ENCODE data around the gene FAM168A. TPM values are rescaled to one million over a fixed set of nuclear protein-coding genes. Genes with fewer than 3 reads are reported as not detected.
A peak's percentile ranks its signal among the peaks of the same experiment; 100 is the strongest.

Gene FAM168A
- total RNA-seq, 1 donor from 2014 or later = 19.2 TPM

DNA sequence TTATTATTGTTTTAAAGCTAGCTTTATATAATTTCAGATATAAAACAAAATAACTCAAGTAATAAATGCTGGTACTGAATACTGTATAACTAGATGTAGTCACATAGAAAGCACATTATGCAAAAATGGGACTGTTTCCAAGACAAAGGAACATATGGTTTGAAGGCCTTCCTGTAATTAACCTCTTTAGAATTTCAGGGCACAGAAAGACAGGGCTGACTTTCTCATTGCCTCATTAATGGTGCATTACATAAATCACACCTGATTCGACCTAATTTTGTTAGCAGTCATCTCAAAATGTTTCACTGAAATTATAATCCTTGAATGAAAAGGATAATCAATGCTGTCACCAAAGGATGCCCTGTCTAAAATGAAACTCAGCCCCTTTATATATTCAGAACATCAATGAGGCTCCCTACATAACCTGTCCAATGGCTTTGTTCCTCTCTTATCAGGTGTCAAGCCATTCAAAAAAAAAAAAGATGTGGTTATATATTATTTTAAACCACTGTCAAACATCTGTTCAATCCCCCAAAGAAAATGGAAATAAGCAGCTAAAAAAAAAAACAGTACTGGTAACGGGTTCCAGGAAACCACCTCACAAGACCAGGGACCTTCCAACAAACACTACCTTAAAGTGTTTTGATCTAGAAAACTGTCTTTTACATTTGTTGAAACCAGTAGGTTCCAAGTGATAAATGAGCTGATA lies 77.4 kb downstream of the FAM168A start:
- Mint-ChIP-seq H3K27me3 (ENCODE audit: low read depth) (no peaks in the 10 kb centered on the region), H3K4me1 (ENCODE audit: low read depth) (peaks cover 26% of the 10 kb centered on the region), H3K4me3 (ENCODE audit: low read depth) (no peak overlapping the region), H3K9me3 (peaks cover 8% of the 10 kb centered on the region), H3K27ac (peak overlapping the region; percentile 79), H3K36me3 (ENCODE audit: low read depth) (peaks cover 14% of the 10 kb centered on the region)
- intact Hi-C loops (cut with micrococcal nuclease) = loop anchor here (1.0 kb wide), 1 partner anchor 18 kb away; no protein-coding TSS in a partner anchor
- DNase-seq (ENCODE audit: low spot score) = no peak

DNA sequence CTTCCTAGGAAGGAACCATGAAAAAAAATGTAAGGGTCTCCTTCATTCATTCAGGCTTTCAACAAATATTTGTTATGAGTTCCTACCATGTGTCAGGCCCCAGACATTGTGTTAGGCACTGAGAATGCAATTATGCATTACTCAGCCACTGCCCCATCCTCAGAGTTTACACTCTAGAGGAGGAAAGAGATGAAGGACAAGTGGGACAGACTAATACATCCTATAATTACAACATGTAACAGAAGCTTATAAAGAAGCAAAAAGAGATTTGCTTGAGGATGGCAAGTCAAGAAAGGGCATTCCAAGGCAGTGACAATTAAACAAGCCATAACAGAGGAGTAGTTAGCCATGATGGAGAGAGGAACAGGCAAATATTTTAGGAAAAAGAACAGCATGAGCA lies 78.6 kb downstream of the FAM168A start:
- intact Hi-C loops (cut with micrococcal nuclease) = no loop called here
- H3K9me3 Mint-ChIP-seq = peaks cover 8% of the 10 kb centered on the region
- no peak for DNase-seq (ENCODE audit: low spot score)
- H3K27me3 Mint-ChIP-seq (ENCODE audit: low read depth) = no peaks in the 10 kb centered on the region
- peaks cover 14% of the 10 kb centered on the region for H3K36me3 Mint-ChIP-seq (ENCODE audit: low read depth)
- H3K4me1 Mint-ChIP-seq (ENCODE audit: low read depth) = peaks cover 26% of the 10 kb centered on the region
- H3K4me3 Mint-ChIP-seq (ENCODE audit: low read depth) = no peak overlapping the region
- no peak overlapping the region for H3K27ac Mint-ChIP-seq

DNA sequence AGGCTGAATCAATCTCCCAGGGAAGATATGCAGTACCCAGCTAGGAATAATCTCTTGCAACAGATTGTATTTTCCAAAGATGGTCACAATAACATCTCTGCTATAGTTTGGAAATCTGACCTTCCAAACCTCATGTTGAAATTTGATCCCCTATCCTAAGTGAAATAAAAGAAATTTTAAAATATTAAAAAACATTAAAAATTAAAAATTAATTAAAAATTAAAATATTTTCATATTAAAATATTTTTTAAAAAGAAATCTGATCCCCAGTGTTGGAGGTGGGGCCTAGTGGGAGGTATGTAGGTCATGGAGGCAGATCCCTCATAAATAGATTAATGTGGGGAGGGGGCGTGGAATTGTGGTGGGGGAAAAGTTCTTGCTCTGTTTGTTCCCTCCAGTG lies 79.7 kb downstream of the FAM168A start:
- H3K9me3 Mint-ChIP-seq = no peaks in the 10 kb centered on the region
- DNase-seq (ENCODE audit: low spot score) = no peak
- H3K27me3 Mint-ChIP-seq (ENCODE audit: low read depth) = no peaks in the 10 kb centered on the region
- H3K36me3 Mint-ChIP-seq (ENCODE audit: low read depth) = peaks cover 7% of the 10 kb centered on the region
- no peak overlapping the region for H3K4me3 Mint-ChIP-seq (ENCODE audit: low read depth)
- H3K4me1 Mint-ChIP-seq (ENCODE audit: low read depth) = peaks cover 26% of the 10 kb centered on the region
- intact Hi-C loops (cut with micrococcal nuclease) = no loop called here
- no peak overlapping the region for H3K27ac Mint-ChIP-seq

DNA sequence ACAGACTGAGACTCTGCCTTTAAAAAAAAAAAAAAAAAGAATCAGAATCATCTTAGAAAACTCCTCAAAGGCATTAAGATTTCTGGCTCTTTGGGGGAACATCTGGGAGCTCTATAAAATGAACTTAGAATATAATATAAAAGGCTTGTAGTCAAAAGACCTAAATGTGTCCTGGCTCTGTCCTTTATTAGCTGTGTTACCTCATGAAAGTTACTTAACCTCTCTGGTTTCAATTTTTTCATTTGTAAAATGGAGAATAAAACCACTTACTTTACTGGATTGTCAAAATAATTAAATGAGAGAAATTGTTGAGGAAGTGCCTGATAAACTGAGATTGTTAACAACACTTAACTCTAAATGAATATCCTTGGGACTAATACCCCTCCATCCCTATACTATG lies 81.8 kb downstream of the FAM168A start:
- H3K4me3 Mint-ChIP-seq (ENCODE audit: low read depth) = no peak overlapping the region
- H3K27ac Mint-ChIP-seq = no peak overlapping the region
- H3K36me3 Mint-ChIP-seq (ENCODE audit: low read depth) = no peaks in the 10 kb centered on the region
- no peaks in the 10 kb centered on the region for H3K9me3 Mint-ChIP-seq
- no peaks in the 10 kb centered on the region for H3K27me3 Mint-ChIP-seq (ENCODE audit: low read depth)
- intact Hi-C loops (cut with micrococcal nuclease) = no loop called here
- peaks cover 14% of the 10 kb centered on the region for H3K4me1 Mint-ChIP-seq (ENCODE audit: low read depth)
- no peak for DNase-seq (ENCODE audit: low spot score)

DNA sequence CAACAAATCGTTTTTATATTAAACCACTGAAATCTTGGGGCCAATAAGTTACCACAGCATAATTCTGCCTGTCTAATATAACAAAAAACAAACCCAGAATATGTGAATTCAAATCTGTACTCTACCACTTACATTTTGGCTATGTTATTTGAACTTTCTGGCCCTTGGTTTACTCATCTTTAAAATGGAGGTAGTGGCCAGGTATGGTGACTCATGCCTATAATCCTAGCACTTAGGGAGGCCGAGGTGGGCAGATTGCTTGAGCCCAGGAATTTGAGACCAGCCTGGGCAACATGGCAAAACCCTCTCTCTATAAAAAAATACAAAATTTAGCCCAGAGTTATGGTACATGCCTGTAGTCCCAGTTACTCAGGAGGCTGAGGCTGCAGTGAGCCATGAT lies 84.2 kb downstream of the FAM168A start:
- H3K4me1 Mint-ChIP-seq (ENCODE audit: low read depth) = no peaks in the 10 kb centered on the region
- H3K27ac Mint-ChIP-seq = no peak overlapping the region
- no peaks in the 10 kb centered on the region for H3K27me3 Mint-ChIP-seq (ENCODE audit: low read depth)
- H3K4me3 Mint-ChIP-seq (ENCODE audit: low read depth) = no peak overlapping the region
- no peaks in the 10 kb centered on the region for H3K9me3 Mint-ChIP-seq
- no peak for DNase-seq (ENCODE audit: low spot score)
- intact Hi-C loops (cut with micrococcal nuclease) = no loop called here
- H3K36me3 Mint-ChIP-seq (ENCODE audit: low read depth) = no peaks in the 10 kb centered on the region

DNA sequence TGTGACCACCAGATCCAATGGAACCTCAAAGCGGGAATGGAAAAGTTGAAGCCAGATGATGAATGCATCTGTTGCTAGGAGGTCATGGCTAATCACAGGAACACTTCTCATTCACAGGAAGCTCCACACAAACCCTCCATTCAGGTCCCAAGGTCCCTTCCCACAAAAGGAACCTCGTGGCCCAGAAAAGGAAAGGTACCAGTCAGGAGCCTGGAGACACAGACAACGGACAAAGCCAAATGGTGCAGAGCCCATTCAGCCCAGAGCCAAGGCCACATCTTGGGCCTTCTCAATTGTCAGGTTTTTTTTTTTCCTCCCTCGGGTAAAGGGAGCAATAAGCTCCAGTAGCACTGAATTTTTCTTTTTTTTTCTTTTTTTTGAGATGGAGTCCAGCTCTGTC lies 87.0 kb downstream of the FAM168A start:
- Mint-ChIP-seq H3K4me3 (ENCODE audit: low read depth) (no peak overlapping the region), H3K4me1 (ENCODE audit: low read depth) (peaks cover 3% of the 10 kb centered on the region), H3K36me3 (ENCODE audit: low read depth) (no peaks in the 10 kb centered on the region), H3K9me3 (no peaks in the 10 kb centered on the region), H3K27me3 (ENCODE audit: low read depth) (no peaks in the 10 kb centered on the region), H3K27ac (no peak overlapping the region)
- DNase-seq (ENCODE audit: low spot score) = no peak
- intact Hi-C loops (cut with micrococcal nuclease) = no loop called here

DNA sequence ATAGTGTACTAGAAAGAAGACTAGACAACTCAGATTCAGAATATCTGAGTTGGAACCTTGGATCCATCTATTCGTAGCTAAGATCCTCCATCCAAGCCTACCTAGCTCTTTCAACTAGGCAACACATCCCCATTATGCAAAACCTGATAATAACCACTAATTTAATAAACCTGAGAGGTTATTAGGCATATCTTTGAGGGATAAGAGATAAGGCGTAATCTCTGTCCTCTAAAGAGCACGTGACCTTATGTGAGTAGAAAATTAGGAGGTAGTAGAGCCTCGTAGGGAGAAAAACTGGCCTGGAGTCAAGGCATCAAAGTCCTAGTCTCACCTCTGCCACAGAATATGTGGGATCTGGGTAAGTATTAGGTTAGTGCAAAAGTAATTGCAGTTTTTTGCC lies 87.8 kb downstream of the FAM168A start:
- H3K9me3 Mint-ChIP-seq = no peaks in the 10 kb centered on the region
- no peak overlapping the region for H3K4me3 Mint-ChIP-seq (ENCODE audit: low read depth)
- H3K4me1 Mint-ChIP-seq (ENCODE audit: low read depth) = peaks cover 4% of the 10 kb centered on the region
- no peak overlapping the region for H3K27ac Mint-ChIP-seq
- no peaks in the 10 kb centered on the region for H3K36me3 Mint-ChIP-seq (ENCODE audit: low read depth)
- H3K27me3 Mint-ChIP-seq (ENCODE audit: low read depth) = no peaks in the 10 kb centered on the region
- intact Hi-C loops (cut with micrococcal nuclease) = no loop called here
- DNase-seq (ENCODE audit: low spot score) = no peak

DNA sequence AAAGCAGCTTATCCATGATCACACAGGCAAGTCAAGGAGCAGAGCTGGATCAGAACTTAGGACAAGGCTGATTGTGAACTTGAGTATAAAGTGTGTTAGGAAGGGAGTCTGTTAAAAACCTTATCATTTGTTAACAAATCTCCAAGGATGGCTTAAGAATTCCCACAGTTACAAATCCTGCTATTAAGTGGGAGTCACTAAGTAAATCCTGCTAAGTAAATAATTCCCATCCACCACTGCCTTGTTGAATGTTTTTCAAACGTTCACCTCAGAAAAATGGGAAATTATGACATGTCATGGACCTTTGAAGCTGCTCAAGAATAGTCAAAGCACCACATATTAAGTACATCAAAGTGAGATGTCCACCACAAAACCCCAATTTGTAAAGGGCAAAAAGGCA lies 88.7 kb downstream of the FAM168A start:
- no peak overlapping the region for H3K4me3 Mint-ChIP-seq (ENCODE audit: low read depth)
- no peak for DNase-seq (ENCODE audit: low spot score)
- H3K27ac Mint-ChIP-seq = no peak overlapping the region
- H3K36me3 Mint-ChIP-seq (ENCODE audit: low read depth) = peaks cover 3% of the 10 kb centered on the region
- H3K9me3 Mint-ChIP-seq = peaks cover 1% of the 10 kb centered on the region
- peaks cover 4% of the 10 kb centered on the region for H3K4me1 Mint-ChIP-seq (ENCODE audit: low read depth)
- intact Hi-C loops (cut with micrococcal nuclease) = no loop called here
- H3K27me3 Mint-ChIP-seq (ENCODE audit: low read depth) = no peaks in the 10 kb centered on the region

DNA sequence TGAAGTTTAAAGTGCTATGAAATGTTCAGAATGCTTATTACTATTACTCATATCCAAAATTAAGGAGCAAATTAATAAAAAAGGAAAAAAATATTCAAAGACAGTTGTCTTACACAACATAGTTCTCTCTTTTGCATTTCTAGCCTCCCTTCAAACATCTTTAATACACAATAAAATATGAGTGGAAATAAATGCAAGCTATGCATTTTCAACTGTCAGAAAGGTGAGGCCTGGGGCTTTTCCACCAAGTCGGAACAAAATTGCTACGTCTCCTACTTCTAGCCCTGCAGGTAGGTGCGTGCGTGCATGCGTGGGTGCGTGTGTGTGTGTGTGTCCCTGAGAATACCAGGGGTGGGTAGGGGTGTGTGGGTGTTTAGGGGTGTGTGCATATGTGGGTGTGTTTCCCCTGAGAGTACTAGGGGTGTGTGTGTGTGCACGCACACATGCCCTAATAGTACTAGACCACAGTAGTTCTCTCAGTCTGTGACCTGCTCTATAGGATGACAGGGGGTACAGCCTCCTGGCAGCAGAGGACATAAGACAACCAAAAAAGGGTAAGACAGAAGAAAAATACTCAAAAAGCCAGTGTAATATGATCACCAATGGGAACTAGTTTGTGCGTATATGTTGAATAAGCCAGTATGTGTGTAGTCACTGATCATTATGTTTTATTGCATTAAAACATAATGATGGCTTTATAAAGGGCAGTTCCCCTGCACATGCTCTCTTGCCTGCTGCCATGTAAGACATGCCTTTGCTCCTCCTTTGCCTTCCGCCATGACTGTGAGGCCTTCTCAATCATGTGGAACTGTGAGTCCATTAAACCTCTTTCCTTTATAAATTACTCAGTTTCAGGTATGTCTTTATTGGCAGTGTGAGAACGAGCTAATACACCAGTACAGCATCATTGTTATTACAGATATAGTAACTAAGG lies 89.4 kb downstream of the FAM168A start:
- H3K4me3 Mint-ChIP-seq (ENCODE audit: low read depth) = no peak overlapping the region

DNA sequence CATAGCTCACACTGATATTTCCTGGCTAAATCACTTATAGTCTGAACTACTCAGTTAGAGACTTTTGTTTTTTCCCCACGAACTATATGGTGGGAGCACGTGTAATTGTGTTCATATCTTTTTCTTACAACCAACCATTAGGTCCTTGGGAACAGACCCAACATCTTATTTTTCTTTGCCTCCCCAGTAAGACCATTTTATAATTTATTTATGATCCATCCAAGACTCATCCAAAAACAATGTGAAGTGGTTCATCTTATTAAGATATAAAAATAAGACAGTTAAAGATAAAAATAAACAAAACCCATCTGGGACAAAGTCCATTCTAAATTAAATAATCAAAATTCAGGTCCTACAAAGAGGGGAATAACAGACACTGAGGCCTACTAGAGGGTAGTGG lies 90.8 kb downstream of the FAM168A start:
- Mint-ChIP-seq H3K36me3 (ENCODE audit: low read depth) (peaks cover 3% of the 10 kb centered on the region), H3K27ac (no peak overlapping the region), H3K9me3 (peaks cover 8% of the 10 kb centered on the region), H3K4me3 (ENCODE audit: low read depth) (no peak overlapping the region), H3K4me1 (ENCODE audit: low read depth) (peaks cover 4% of the 10 kb centered on the region), H3K27me3 (ENCODE audit: low read depth) (no peaks in the 10 kb centered on the region)
- intact Hi-C loops (cut with micrococcal nuclease) = no loop called here
- no peak for DNase-seq (ENCODE audit: low spot score)

More for the DNA sequence above, 89.4 kb downstream of the FAM168A start:
- no peak for DNase-seq (ENCODE audit: low spot score)
- intact Hi-C loops (cut with micrococcal nuclease) = no loop called here
- H3K27ac Mint-ChIP-seq = no peak overlapping the region
- H3K36me3 Mint-ChIP-seq (ENCODE audit: low read depth) = peaks cover 3% of the 10 kb centered on the region
- peaks cover 8% of the 10 kb centered on the region for H3K9me3 Mint-ChIP-seq
- H3K27me3 Mint-ChIP-seq (ENCODE audit: low read depth) = no peaks in the 10 kb centered on the region
- H3K4me1 Mint-ChIP-seq (ENCODE audit: low read depth) = peaks cover 4% of the 10 kb centered on the region

DNA sequence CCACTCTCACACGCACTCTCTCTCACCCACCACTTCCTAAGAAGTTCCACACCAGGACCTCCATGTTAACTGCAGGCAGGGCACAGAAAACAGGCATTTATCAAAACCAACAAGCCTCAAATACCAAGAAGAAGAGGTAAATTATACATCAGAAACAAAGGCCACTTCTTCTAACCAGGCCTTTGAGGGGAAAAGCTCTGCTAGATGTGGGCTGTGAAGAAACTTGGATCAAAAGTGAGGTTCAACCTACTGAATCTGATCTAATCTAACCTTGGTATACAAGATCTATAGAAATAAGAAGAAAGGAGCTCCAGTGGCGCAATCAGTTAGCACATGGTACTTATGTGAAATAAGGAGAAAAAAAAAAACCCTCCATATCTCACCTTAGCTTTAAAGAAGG lies 91.9 kb downstream of the FAM168A start:
- intact Hi-C loops (cut with micrococcal nuclease) = no loop called here
- Mint-ChIP-seq H3K9me3 (peaks cover 8% of the 10 kb centered on the region), H3K27me3 (ENCODE audit: low read depth) (no peaks in the 10 kb centered on the region), H3K27ac (no peak overlapping the region), H3K4me1 (ENCODE audit: low read depth) (peaks cover 8% of the 10 kb centered on the region), H3K36me3 (ENCODE audit: low read depth) (peaks cover 3% of the 10 kb centered on the region), H3K4me3 (ENCODE audit: low read depth) (no peak overlapping the region)
- DNase-seq (ENCODE audit: low spot score) = no peak

DNA sequence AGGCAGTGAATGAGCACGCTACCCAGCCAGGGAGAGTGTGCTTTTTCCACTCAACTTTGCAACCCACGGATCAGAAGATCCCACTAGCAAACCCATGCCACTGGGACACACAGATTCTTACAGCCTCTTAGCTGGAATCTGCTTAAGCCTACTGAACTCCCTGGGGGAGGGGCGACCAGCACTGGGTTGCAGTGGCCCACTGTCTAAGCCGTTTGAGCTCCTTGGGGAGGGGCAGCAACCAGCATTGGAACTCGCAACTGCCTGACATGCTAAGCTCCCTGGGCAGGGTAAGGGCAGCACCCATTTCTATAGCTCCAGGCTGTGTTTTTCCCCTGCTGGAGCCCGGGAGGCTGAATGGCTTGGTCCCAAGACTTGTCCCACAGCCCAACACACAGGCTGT lies 99.6 kb downstream of the FAM168A start:
- Mint-ChIP-seq H3K4me3 (ENCODE audit: low read depth) (no peak overlapping the region), H3K36me3 (ENCODE audit: low read depth) (peaks cover 10% of the 10 kb centered on the region), H3K27ac (no peak overlapping the region), H3K27me3 (ENCODE audit: low read depth) (no peaks in the 10 kb centered on the region), H3K4me1 (ENCODE audit: low read depth) (peaks cover 9% of the 10 kb centered on the region), H3K9me3 (peaks cover 5% of the 10 kb centered on the region)
- intact Hi-C loops (cut with micrococcal nuclease) = no loop called here
- DNase-seq (ENCODE audit: low spot score) = no peak

DNA sequence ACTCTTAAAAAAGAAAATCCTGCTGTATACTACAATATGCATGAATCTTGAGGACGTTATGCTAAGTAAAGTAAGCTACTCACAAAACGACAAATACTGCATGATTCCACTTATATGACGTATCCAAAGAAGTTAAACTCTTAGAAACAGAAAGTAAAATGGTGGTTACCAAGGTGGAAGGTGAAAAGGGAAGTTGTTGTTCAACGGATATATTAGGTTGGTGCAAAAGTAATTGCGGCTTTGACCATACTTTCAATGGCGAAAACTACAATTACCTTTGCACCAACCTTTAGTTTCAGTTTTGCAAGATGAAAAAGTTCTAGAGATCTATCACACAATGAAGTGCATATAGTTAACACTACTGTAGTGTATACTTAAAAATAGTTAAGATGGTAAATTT lies 101.8 kb downstream of the FAM168A start:
- no peak overlapping the region for H3K4me3 Mint-ChIP-seq (ENCODE audit: low read depth)
- DNase-seq (ENCODE audit: low spot score) = no peak
- intact Hi-C loops (cut with micrococcal nuclease) = no loop called here

More for the DNA sequence above, 101.8 kb downstream of the FAM168A start:
- peaks cover 5% of the 10 kb centered on the region for H3K4me1 Mint-ChIP-seq (ENCODE audit: low read depth)
- no peak overlapping the region for H3K27ac Mint-ChIP-seq
- H3K36me3 Mint-ChIP-seq (ENCODE audit: low read depth) = peaks cover 10% of the 10 kb centered on the region
- peaks cover 5% of the 10 kb centered on the region for H3K9me3 Mint-ChIP-seq
- no peaks in the 10 kb centered on the region for H3K27me3 Mint-ChIP-seq (ENCODE audit: low read depth)

All from activated T-helper 2 cell treated with anti-CD3 and anti-CD28 coated beads, Interferon-gamma antibody, Interleukin-2, Interleukin-4, amounts not matched to agents 10 μg/mL and 5 μg/mL and 100 μg/mL, durations not matched to agents 14 hours and 24 hours and 36 hours (primary cell).